Hair follicular keratinocyte (primary cell): Measurements from ENCODE around the gene PCDH18. TPM values are rescaled to one million over a fixed set of nuclear protein-coding genes. Genes with fewer than 3 reads are reported as not detected.

ENCODE experiments used
- total RNA-seq: library from RNA; depleted of rRNA; stranded (reverse); fragments of >200 nt; gene quantifications from 2 replicates; pipeline ENCODE4 v1.2.3, GENCODE V29; 2015

PCDH18 gene, protein sequence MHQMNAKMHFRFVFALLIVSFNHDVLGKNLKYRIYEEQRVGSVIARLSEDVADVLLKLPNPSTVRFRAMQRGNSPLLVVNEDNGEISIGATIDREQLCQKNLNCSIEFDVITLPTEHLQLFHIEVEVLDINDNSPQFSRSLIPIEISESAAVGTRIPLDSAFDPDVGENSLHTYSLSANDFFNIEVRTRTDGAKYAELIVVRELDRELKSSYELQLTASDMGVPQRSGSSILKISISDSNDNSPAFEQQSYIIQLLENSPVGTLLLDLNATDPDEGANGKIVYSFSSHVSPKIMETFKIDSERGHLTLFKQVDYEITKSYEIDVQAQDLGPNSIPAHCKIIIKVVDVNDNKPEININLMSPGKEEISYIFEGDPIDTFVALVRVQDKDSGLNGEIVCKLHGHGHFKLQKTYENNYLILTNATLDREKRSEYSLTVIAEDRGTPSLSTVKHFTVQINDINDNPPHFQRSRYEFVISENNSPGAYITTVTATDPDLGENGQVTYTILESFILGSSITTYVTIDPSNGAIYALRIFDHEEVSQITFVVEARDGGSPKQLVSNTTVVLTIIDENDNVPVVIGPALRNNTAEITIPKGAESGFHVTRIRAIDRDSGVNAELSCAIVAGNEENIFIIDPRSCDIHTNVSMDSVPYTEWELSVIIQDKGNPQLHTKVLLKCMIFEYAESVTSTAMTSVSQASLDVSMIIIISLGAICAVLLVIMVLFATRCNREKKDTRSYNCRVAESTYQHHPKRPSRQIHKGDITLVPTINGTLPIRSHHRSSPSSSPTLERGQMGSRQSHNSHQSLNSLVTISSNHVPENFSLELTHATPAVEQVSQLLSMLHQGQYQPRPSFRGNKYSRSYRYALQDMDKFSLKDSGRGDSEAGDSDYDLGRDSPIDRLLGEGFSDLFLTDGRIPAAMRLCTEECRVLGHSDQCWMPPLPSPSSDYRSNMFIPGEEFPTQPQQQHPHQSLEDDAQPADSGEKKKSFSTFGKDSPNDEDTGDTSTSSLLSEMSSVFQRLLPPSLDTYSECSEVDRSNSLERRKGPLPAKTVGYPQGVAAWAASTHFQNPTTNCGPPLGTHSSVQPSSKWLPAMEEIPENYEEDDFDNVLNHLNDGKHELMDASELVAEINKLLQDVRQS
- under 0.01 and 0.42 TPM in 2 replicates for total RNA-seq

DNA sequence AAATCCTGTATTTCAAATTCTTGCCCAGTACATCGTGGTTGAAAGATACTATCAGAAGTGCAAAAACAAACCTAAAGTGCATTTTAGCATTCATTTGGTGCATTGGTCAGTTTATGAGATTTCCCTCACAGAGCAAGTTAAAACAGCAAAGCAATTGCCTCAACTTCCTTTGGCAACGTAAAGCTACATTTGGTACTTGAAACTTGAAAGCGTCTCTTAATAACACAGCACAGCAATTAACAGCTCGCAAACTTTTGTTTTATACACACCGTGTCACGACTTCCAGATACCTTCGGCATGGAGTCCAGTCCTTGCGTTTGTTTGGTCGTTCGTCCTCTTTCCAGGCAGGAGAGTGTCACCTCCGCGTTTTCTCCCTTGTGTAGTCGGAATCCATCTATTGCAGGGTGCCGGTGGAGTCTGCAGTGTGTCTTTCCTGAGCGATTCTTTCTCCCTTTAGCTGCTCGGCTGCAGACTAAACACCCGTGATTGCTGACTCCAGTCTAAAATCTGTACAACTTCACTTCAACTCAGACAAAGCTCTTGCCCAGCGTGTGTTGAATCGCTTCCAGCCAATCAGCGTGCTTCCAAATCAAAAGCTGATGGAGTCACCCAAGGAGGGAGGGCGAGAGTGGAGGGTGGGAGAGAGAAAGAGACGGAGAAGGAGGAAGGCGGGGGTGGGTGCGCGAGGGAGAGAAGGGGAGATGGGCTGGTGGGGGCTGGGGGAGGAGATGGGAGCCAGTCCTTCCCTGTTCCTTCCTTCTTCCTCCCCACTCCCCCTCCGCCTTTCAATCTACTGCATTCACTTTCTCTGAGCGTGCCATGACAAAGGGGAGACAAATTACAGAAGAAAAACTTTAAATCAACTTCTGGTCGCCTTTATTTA is at the start of gene PCDH18:
Gene PCDH18, minus strand, starts transcription at position 509 of the 883 bp plus-strand sequence. Its CDS starts 406 bp downstream, at position 103.

